Karpas-422 (cell line): ENCODE measurements around the gene SORCS2. TPM values are rescaled to one million over a fixed set of nuclear protein-coding genes. Genes with fewer than 3 reads are reported as not detected.
A peak's percentile ranks its signal among the peaks of the same experiment; 100 is the strongest.

Experiments
- DNase-seq: peaks from one replicate; pipeline ENCODE4 v3.0.0-alpha.2; 2015
- H2AFZ ChIP-seq: fragments of 200-600 bp; sonication (generic); 2 replicates; pipeline ENCODE4 v1.6.1; 2014; ENCODE audit warnings: antibody characterized with exemption, low read length, mixed read lengths
- H3K27ac ChIP-seq: fragments of 200-600 bp; sonication (generic); 2 replicates; pipeline ENCODE4 v1.5.1; 2014; ENCODE audit warnings: mild to moderate bottlenecking, low read length, moderate library complexity
- H3K27me3 ChIP-seq: fragments of 200-600 bp; sonication (generic); 2 replicates; pipeline ENCODE4 v1.6.1; 2014; ENCODE audit warnings: low read length, mixed read lengths
- H3K36me3 ChIP-seq: fragments of 200-600 bp; sonication (generic); 2 replicates; pipeline ENCODE4 v1.6.1; 2014; ENCODE audit warnings: low read length, mixed read lengths; ENCODE audit not compliant: insufficient read depth
- H3K4me1 ChIP-seq: fragments of 200-600 bp; sonication (generic); 2 replicates; pipeline ENCODE4 v1.6.1; 2014; ENCODE audit warnings: mild to moderate bottlenecking, low read length, mixed read lengths
- H3K4me2 ChIP-seq: fragments of 200-600 bp; sonication (generic); 2 replicates; pipeline ENCODE4 v1.6.1; 2014; ENCODE audit warnings: low read length, low read depth, mild to moderate bottlenecking; ENCODE audit not compliant: poor library complexity, severe bottlenecking
- H3K4me3 ChIP-seq: fragments of 200-600 bp; sonication (generic); 2 replicates; pipeline ENCODE4 v1.5.1; 2014; ENCODE audit warnings: mild to moderate bottlenecking, antibody characterized with exemption, low read length, mixed read lengths
- H3K79me2 ChIP-seq: fragments of 200-600 bp; sonication (generic); 2 replicates; pipeline ENCODE4 v1.6.1; 2014; ENCODE audit warnings: mild to moderate bottlenecking, low read length, mixed read lengths
- H3K9ac ChIP-seq: fragments of 200-600 bp; sonication (generic); 2 replicates; pipeline ENCODE4 v1.6.0; 2014; ENCODE audit warnings: low read length
- H3K9me2 ChIP-seq: fragments of 200-600 bp; sonication (generic), shearing (Covaris generic); replicated peaks from 2 replicates; pipeline ENCODE4 v1.6.0; 2014; ENCODE audit warnings: mild to moderate bottlenecking, low read length, moderate library complexity; ENCODE audit not compliant: insufficient read depth
- H3K9me3 ChIP-seq: fragments of 300-700, 200-600 bp; sonication (generic); 2 replicates; pipeline ENCODE4 v1.6.1; 2014; ENCODE audit warnings: low read length, mixed read lengths
- H4K20me1 ChIP-seq: fragments of 200-600 bp; sonication (generic); 2 replicates; pipeline ENCODE4 v1.6.1; 2014; ENCODE audit warnings: mild to moderate bottlenecking, antibody characterized with exemption, low read length, low read depth; ENCODE audit not compliant: insufficient read depth
- total RNA-seq: library from RNA; depleted of rRNA; stranded (reverse); fragments of >200 nt; shearing (Covaris generic); gene quantifications from 2 replicates; pipeline ENCODE4 v1.2.3, GENCODE V29; 2014; ENCODE audit warnings: low replicate concordance

The SORCS2 gene
- total RNA-seq, 1 experiment from 2014 or later, result not detected

DNA sequence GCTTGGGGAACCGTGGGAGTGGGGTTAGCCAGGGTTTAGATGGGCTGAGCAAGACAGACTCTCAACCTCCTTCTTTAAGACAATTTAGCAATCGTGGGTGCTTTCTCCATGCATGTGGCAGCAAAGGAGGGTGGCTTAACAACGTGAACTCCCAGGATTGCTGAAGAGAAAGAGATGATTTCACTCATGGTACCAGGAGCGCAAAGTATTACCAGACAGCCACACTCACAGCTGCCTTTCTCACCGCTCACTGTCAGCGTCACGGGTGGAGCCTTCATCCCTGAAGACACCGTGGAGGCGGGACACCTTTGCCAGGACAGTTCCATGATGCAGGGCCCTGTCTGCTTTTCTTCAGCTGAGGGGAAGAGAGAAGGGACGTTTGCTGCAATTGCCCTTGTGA is 454.8 kb downstream of the SORCS2 start:
- H3K9me2 ChIP-seq, result no peaks in the 10 kb centered on the region
- no peaks in the 10 kb centered on the region for H3K4me1 ChIP-seq
- H3K4me3 ChIP-seq, result no peak overlapping the region
- no peak overlapping the region for H2AFZ ChIP-seq
- no peaks in the 10 kb centered on the region for H3K79me2 ChIP-seq
- no peak for DNase-seq
- H3K9me3 ChIP-seq, result no peaks in the 10 kb centered on the region
- no peak overlapping the region for H3K4me2 ChIP-seq
- no peaks in the 10 kb centered on the region for H3K36me3 ChIP-seq
- H3K9ac ChIP-seq, result no peak overlapping the region
- no peaks in the 10 kb centered on the region for H3K27me3 ChIP-seq
- no peaks in the 10 kb centered on the region for H4K20me1 ChIP-seq
- no peak overlapping the region for H3K27ac ChIP-seq

DNA sequence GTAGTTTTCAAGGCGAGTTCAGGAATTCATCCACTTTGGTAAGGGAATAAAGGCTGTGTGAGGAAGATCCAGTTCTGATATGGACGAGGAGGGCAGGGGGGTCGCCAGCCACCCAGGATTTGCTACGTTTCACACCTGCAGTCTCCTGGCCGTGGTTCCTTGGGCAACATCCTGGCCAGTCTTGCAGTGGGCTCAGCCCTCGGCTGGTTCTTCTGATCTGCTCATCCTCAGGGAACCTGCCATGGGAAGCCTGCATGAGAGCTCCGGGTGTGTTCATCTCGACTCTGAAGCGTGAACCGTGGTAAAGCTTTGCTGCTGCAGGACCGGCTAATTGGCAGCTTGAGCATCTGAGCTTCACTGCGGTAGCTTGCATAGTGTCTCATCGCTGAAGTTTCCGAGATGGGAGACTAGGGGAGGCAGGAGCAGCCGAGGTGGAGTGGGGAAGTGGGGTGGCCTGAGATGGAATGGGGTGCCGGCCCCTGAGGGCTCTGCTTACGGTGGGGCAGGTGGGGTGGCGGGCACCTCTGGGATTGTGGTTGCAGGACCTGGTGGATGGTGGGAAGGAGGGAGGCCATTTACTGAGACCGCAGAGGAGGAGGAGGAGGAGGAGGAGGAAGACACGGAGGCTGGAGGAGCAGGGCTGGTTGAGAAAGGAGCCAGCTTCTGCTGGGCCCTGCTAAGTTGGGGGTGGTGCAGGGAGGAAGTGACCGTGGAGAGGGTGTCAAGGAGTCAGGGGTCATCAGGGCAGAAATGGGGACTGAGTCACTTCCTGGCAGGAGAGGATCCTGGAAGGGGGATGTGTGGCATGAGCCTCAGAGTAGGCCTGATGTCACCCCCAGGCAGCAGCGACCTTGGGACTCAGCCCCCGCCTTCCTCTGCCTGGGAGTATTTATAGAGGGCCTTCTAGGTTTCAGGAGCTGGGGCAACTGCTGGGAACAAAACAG is 455.5 kb downstream of the SORCS2 start:
- no peaks in the 10 kb centered on the region for H3K9me2 ChIP-seq
- no peaks in the 10 kb centered on the region for H3K79me2 ChIP-seq
- no peaks in the 10 kb centered on the region for H3K4me1 ChIP-seq
- no peak overlapping the region for H3K9ac ChIP-seq
- no peak overlapping the region for H2AFZ ChIP-seq
- H3K4me2 ChIP-seq, result no peak overlapping the region
- no peak for DNase-seq
- no peaks in the 10 kb centered on the region for H4K20me1 ChIP-seq
- H3K4me3 ChIP-seq, result no peak overlapping the region
- no peaks in the 10 kb centered on the region for H3K36me3 ChIP-seq
- H3K27ac ChIP-seq, result no peak overlapping the region
- H3K9me3 ChIP-seq, result no peaks in the 10 kb centered on the region
- H3K27me3 ChIP-seq, result no peaks in the 10 kb centered on the region

GRCh38 chr4:7648544-7649395 is 456.4 kb downstream of the SORCS2 start:
- Histone ChIP-seq H3K36me3 (no peaks in the 10 kb centered on the region), H4K20me1 (no peaks in the 10 kb centered on the region), H3K79me2 (no peaks in the 10 kb centered on the region), H3K4me2 (no peak overlapping the region), H3K9me2 (no peaks in the 10 kb centered on the region), H3K27ac (no peak overlapping the region), H2AFZ (no peak overlapping the region), H3K9me3 (no peaks in the 10 kb centered on the region), H3K27me3 (no peaks in the 10 kb centered on the region), H3K9ac (no peak overlapping the region), H3K4me1 (no peaks in the 10 kb centered on the region), H3K4me3 (no peak overlapping the region)
- no peak for DNase-seq

- Histone ChIP-seq H4K20me1 (no peaks in the 10 kb centered on the region), H3K4me2 (no peak overlapping the region), H3K27me3 (no peaks in the 10 kb centered on the region), H3K9ac (no peak overlapping the region), H3K79me2 (no peaks in the 10 kb centered on the region), H3K9me3 (no peaks in the 10 kb centered on the region), H3K4me1 (no peaks in the 10 kb centered on the region), H3K36me3 (no peaks in the 10 kb centered on the region), H3K27ac (no peak overlapping the region), H3K4me3 (no peak overlapping the region), H3K9me2 (no peaks in the 10 kb centered on the region), H2AFZ (no peak overlapping the region)
- no peak for DNase-seq
Observed at GRCh38 chr4:7649411-7649740, 457.0 kb downstream of the SORCS2 start.

DNA sequence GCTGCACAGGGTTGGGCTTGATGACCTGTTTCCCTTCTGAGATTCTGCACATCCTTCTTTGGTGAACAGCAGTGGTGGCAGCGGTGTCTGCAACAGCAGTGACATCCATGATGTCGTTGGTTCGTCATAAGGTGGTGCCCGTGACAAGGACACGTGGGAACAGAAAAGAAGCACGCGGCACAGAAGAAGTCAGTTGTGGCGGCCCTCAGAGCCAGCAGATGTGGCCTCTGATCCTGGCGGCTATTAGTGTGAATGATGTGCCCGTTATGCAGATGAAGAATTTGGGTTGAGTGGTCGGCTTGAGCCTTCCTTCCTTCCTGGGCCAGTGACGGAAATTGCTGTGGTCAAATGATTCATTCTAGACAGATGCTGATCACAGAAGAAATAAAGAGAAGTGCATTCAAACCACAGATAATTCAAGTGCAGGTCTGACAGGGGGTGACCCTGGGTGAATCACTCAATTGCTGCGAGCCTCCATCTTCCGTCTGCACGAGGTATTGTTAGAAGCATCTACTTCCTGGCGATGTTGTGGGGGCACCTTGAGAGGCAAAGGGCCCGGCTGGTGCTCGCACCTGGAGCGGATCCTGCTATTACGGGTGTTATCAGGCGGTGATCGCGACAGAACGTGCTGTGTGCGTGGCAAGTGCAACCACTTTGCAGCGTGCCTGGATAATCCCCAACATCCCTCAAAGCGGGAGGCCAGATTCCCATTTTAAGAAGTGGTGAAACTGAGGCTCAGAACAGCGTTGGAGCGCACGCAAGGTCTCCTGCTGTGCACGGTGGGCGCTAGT is 457.6 kb downstream of the SORCS2 start:
- Histone ChIP-seq H2AFZ (no peak overlapping the region), H4K20me1 (no peaks in the 10 kb centered on the region), H3K4me3 (no peak overlapping the region), H3K27ac (no peak overlapping the region), H3K4me1 (no peaks in the 10 kb centered on the region), H3K79me2 (no peaks in the 10 kb centered on the region), H3K36me3 (no peaks in the 10 kb centered on the region), H3K27me3 (no peaks in the 10 kb centered on the region), H3K9ac (no peak overlapping the region), H3K9me2 (no peaks in the 10 kb centered on the region), H3K4me2 (no peak overlapping the region), H3K9me3 (no peaks in the 10 kb centered on the region)
- no peak for DNase-seq

- Histone ChIP-seq H4K20me1 (no peaks in the 10 kb centered on the region), H3K27me3 (no peaks in the 10 kb centered on the region), H3K36me3 (no peaks in the 10 kb centered on the region), H3K4me2 (no peak overlapping the region), H3K4me3 (no peak overlapping the region), H3K27ac (no peak overlapping the region), H2AFZ (no peak overlapping the region), H3K9me2 (no peaks in the 10 kb centered on the region), H3K4me1 (no peaks in the 10 kb centered on the region), H3K9me3 (no peaks in the 10 kb centered on the region), H3K79me2 (no peaks in the 10 kb centered on the region), H3K9ac (no peak overlapping the region)
- DNase-seq, result peak; percentile 76
Observed at GRCh38 chr4:7650606-7651385, 458.5 kb downstream of the SORCS2 start.

- no peak overlapping the region for H3K27ac ChIP-seq
- no peak overlapping the region for H3K4me2 ChIP-seq
- no peaks in the 10 kb centered on the region for H3K9me2 ChIP-seq
Observed at GRCh38 chr4:7651461-7651921, 459.2 kb downstream of the SORCS2 start.

More at GRCh38 chr4:7651461-7651921, 459.2 kb downstream of the SORCS2 start:
- Histone ChIP-seq H3K9me3 (no peaks in the 10 kb centered on the region), H3K79me2 (no peaks in the 10 kb centered on the region), H4K20me1 (no peaks in the 10 kb centered on the region), H3K4me1 (no peaks in the 10 kb centered on the region), H2AFZ (no peak overlapping the region), H3K36me3 (no peaks in the 10 kb centered on the region), H3K27me3 (no peaks in the 10 kb centered on the region), H3K4me3 (no peak overlapping the region), H3K9ac (no peak overlapping the region)
- DNase-seq, result no peak
